ENCODE measurements around the gene CERS6. TPM values are rescaled to one million over a fixed set of nuclear protein-coding genes. Genes with fewer than 3 reads are reported as not detected.

The CERS6 gene
- total and polyA plus RNA-seq, 2 experiments from 2014 or later = 7.4 to 35.0 TPM

DNA sequence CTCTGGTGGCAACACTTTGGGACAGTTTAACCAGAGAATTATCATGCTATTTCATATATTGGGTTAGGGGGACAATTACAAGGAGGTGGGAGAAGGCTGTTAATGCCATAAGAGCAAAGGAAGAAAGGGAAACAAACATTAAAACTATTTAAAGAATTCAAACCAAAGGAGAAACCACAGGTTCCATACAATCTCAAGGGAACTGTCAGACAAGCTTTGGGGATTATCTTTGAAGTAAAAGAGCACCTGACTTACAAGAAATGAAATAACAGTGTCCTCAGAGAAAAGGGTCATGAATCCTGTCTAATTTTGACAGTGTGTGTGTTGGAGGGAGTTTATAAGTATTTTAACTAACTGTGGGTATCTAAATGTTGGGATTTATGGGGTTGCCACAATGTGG lies 44.4 kb downstream of the CERS6 start:
- Histone ChIP-seq H3K79me2 (replicated peaks; ENCODE audit: insufficient read depth) (peaks cover 88% of the 10 kb centered on the region), H3K4me3 (no peak overlapping the region), H2AFZ (no peak overlapping the region), H3K4me1 (ENCODE audit: insufficient read depth) (0 out of 2 replicates have a peak, but pooled peaks cover under 1% of the 10 kb centered on the region), H3K27ac (ENCODE audit: low read depth) (no peak overlapping the region), H3K4me2 (no peak overlapping the region), H3F3A (replicated peaks; ENCODE audit: low read depth) (no peaks in the 10 kb centered on the region), H3K27me3 (ENCODE audit: insufficient read depth) (no peaks in the 10 kb centered on the region), H4K20me1 (replicated peaks; ENCODE audit: insufficient read depth) (peaks cover 8% of the 10 kb centered on the region; the same call in 1 of the 2 replicates), H3K36me3 (ENCODE audit: insufficient read depth) (no peaks in the 10 kb centered on the region), H3K9me2 (ENCODE audit: insufficient read depth) (peaks cover 4% of the 10 kb centered on the region)
- ATAC-seq (no peak), DNase-seq (ENCODE audit: low spot score) (no peak)
- Mint-ChIP-seq H3K27me3 (ENCODE audit: insufficient read depth, low read depth, poor library complexity) (peaks cover 3% of the 10 kb centered on the region), H3K36me3 (ENCODE audit: low read depth) (peaks cover 14% of the 10 kb centered on the region), H3K9me3 (peaks cover 5% of the 10 kb centered on the region; the same call in 2 of the 3 replicates), H3K27ac (no peak overlapping the region), H3K4me1 (peaks cover 8% of the 10 kb centered on the region), H3K4me3 (no peak overlapping the region)
- no peak for TF ChIP-seq NANOG (IDR thresholded peaks at IDR 0.05; ENCODE audit: borderline replicate concordance)
- no peak for TF ChIP-seq EZH2phosphoT487 (IDR thresholded peaks at IDR 0.05; ENCODE audit: unreplicated experiment)
- TF ChIP-seq, protein P1, sequence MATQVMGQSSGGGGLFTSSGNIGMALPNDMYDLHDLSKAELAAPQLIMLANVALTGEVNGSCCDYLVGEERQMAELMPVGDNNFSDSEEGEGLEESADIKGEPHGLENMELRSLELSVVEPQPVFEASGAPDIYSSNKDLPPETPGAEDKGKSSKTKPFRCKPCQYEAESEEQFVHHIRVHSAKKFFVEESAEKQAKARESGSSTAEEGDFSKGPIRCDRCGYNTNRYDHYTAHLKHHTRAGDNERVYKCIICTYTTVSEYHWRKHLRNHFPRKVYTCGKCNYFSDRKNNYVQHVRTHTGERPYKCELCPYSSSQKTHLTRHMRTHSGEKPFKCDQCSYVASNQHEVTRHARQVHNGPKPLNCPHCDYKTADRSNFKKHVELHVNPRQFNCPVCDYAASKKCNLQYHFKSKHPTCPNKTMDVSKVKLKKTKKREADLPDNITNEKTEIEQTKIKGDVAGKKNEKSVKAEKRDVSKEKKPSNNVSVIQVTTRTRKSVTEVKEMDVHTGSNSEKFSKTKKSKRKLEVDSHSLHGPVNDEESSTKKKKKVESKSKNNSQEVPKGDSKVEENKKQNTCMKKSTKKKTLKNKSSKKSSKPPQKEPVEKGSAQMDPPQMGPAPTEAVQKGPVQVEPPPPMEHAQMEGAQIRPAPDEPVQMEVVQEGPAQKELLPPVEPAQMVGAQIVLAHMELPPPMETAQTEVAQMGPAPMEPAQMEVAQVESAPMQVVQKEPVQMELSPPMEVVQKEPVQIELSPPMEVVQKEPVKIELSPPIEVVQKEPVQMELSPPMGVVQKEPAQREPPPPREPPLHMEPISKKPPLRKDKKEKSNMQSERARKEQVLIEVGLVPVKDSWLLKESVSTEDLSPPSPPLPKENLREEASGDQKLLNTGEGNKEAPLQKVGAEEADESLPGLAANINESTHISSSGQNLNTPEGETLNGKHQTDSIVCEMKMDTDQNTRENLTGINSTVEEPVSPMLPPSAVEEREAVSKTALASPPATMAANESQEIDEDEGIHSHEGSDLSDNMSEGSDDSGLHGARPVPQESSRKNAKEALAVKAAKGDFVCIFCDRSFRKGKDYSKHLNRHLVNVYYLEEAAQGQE (IDR thresholded peaks at IDR 0.05; ENCODE audit: unreplicated experiment) = no peak
- no peak for TF ChIP-seq STAT1 (IDR thresholded peaks at IDR 0.05; ENCODE audit: unreplicated experiment)
- no peak for TF ChIP-seq JUNB (IDR thresholded peaks at IDR 0.05; ENCODE audit: unreplicated experiment)
- TF ChIP-seq POLR2AphosphoS5 (IDR thresholded peaks at IDR 0.05; ENCODE audit: low read depth) = no peak
- TF ChIP-seq EZH2 (IDR thresholded peaks at IDR 0.05; ENCODE audit: low read depth, unreplicated experiment) = no peak
- no peak for TF ChIP-seq ZNF114 (CRISPR knock-in tag; IDR thresholded peaks at IDR 0.05)
- no peak for TF ChIP-seq ZNF331 (CRISPR knock-in tag; IDR thresholded peaks at IDR 0.05; ENCODE audit: low read depth)
- no peak for TF ChIP-seq CREB1 (CRISPR knock-in tag; IDR thresholded peaks at IDR 0.05; ENCODE audit: low read depth)
- TF ChIP-seq, protein P2, sequence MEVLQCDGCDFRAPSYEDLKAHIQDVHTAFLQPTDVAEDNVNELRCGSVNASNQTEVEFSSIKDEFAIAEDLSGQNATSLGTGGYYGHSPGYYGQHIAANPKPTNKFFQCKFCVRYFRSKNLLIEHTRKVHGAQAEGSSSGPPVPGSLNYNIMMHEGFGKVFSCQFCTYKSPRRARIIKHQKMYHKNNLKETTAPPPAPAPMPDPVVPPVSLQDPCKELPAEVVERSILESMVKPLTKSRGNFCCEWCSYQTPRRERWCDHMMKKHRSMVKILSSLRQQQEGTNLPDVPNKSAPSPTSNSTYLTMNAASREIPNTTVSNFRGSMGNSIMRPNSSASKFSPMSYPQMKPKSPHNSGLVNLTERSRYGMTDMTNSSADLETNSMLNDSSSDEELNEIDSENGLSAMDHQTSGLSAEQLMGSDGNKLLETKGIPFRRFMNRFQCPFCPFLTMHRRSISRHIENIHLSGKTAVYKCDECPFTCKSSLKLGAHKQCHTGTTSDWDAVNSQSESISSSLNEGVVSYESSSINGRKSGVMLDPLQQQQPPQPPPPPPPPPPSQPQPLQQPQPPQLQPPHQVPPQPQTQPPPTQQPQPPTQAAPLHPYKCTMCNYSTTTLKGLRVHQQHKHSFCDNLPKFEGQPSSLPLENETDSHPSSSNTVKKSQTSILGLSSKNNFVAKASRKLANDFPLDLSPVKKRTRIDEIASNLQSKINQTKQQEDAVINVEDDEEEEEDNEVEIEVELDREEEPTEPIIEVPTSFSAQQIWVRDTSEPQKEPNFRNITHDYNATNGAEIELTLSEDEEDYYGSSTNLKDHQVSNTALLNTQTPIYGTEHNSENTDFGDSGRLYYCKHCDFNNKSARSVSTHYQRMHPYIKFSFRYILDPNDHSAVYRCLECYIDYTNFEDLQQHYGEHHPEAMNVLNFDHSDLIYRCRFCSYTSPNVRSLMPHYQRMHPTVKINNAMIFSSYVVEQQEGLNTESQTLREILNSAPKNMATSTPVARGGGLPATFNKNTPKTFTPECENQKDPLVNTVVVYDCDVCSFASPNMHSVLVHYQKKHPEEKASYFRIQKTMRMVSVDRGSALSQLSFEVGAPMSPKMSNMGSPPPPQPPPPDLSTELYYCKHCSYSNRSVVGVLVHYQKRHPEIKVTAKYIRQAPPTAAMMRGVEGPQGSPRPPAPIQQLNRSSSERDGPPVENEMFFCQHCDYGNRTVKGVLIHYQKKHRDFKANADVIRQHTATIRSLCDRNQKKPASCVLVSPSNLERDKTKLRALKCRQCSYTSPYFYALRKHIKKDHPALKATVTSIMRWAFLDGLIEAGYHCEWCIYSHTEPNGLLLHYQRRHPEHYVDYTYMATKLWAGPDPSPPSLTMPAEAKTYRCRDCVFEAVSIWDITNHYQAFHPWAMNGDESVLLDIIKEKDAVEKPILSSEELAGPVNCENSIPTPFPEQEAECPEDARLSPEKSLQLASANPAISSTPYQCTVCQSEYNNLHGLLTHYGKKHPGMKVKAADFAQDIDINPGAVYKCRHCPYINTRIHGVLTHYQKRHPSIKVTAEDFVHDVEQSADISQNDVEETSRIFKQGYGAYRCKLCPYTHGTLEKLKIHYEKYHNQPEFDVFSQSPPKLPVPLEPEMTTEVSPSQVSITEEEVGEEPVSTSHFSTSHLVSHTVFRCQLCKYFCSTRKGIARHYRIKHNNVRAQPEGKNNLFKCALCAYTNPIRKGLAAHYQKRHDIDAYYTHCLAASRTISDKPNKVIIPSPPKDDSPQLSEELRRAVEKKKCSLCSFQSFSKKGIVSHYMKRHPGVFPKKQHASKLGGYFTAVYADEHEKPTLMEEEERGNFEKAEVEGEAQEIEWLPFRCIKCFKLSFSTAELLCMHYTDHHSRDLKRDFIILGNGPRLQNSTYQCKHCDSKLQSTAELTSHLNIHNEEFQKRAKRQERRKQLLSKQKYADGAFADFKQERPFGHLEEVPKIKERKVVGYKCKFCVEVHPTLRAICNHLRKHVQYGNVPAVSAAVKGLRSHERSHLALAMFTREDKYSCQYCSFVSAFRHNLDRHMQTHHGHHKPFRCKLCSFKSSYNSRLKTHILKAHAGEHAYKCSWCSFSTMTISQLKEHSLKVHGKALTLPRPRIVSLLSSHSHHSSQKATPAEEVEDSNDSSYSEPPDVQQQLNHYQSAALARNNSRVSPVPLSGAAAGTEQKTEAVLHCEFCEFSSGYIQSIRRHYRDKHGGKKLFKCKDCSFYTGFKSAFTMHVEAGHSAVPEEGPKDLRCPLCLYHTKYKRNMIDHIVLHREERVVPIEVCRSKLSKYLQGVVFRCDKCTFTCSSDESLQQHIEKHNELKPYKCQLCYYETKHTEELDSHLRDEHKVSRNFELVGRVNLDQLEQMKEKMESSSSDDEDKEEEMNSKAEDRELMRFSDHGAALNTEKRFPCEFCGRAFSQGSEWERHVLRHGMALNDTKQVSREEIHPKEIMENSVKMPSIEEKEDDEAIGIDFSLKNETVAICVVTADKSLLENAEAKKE (CRISPR knock-in tag; IDR thresholded peaks at IDR 0.05) = no peak
- TF ChIP-seq, protein P3, sequence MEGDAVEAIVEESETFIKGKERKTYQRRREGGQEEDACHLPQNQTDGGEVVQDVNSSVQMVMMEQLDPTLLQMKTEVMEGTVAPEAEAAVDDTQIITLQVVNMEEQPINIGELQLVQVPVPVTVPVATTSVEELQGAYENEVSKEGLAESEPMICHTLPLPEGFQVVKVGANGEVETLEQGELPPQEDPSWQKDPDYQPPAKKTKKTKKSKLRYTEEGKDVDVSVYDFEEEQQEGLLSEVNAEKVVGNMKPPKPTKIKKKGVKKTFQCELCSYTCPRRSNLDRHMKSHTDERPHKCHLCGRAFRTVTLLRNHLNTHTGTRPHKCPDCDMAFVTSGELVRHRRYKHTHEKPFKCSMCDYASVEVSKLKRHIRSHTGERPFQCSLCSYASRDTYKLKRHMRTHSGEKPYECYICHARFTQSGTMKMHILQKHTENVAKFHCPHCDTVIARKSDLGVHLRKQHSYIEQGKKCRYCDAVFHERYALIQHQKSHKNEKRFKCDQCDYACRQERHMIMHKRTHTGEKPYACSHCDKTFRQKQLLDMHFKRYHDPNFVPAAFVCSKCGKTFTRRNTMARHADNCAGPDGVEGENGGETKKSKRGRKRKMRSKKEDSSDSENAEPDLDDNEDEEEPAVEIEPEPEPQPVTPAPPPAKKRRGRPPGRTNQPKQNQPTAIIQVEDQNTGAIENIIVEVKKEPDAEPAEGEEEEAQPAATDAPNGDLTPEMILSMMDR (conservative IDR thresholded peaks at IDR 0.05; ENCODE audit: low read depth in 2 of 2) = no peak
- TF ChIP-seq, protein P4, sequence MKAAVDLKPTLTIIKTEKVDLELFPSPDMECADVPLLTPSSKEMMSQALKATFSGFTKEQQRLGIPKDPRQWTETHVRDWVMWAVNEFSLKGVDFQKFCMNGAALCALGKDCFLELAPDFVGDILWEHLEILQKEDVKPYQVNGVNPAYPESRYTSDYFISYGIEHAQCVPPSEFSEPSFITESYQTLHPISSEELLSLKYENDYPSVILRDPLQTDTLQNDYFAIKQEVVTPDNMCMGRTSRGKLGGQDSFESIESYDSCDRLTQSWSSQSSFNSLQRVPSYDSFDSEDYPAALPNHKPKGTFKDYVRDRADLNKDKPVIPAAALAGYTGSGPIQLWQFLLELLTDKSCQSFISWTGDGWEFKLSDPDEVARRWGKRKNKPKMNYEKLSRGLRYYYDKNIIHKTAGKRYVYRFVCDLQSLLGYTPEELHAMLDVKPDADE (IDR thresholded peaks at IDR 0.05) = no peak
